ENCODE results near the gene CDK8.
"Not testable (repeated sequence)": the region's sequence is repeated elsewhere in the genome, so short reads cannot be mapped to it uniquely, and the experiment has no call there.

CDK8 gene

DNA sequence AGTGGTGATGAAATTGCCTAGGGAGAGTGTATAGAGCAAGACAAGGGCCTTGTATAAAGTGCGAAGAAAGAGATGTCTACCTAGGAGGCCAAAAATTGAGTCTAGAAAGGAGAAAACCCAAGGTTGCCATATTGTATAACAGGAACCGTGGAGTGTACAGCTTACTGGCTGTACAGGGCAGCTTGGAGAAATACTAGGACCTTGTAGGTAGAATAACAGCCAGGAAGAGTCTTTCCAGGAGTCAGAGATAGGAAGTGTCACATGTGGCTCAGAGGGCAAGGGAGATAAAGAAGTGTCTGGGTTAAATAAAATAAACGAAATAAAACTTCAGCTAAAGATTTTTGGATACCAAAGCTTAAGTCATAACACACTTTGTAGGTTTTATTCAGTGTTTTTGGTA lies 12.4 kb downstream of the CDK8 start:
- no peak for TF ChIP-seq POLR2A (IDR thresholded peaks at IDR 0.05; ENCODE audit: low read depth, low read length)
- no peak for DNase-seq (ENCODE audit: insufficient read length, low spot score)
- FAIRE-seq = no peak

DNA sequence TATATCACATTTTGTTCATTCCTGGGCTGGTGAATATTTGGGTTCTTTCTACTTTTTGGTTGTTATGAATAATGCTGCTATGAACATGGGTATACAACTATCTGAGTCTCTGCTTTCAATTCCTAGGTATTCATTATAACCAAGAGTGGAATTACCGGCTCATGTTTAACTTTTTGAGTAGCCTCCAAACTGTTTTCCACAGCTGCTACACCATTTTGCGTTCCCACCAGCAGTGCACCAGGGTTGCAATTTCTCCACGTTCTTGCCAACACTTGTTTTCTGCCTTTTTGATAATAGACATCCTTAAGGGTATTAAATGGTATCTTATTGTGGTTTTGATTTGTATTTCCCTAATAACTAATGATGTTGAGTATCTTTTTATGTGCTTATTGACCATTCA lies 16.8 kb downstream of the CDK8 start:
- DNase-seq (ENCODE audit: insufficient read length, low spot score) = no peak
- TF ChIP-seq POLR2A (IDR thresholded peaks at IDR 0.05; ENCODE audit: low read depth, low read length) = no peak
- no peak for FAIRE-seq

DNA sequence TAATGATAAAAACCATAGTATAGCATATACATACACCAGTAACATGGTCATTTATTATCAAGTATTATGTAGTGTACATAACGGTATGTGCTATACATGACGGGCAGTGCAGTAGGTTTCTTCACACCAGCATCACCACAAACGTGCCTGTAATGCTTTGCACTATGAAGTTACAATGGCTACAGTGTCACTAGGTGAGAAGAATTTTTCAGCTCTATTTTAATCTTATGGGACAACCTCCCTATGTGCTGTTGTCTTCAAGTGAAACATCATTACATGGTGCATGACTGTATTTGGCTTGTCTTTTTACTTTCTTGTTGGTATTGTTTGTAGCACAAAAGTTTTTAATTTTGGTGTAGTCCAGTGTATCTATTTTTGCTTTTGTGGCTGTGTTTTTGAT lies 18.7 kb downstream of the CDK8 start:
- DNase-seq (ENCODE audit: insufficient read length, low spot score) = no peak
- TF ChIP-seq POLR2A (IDR thresholded peaks at IDR 0.05; ENCODE audit: low read depth, low read length) = no peak
- no peak for FAIRE-seq

DNA sequence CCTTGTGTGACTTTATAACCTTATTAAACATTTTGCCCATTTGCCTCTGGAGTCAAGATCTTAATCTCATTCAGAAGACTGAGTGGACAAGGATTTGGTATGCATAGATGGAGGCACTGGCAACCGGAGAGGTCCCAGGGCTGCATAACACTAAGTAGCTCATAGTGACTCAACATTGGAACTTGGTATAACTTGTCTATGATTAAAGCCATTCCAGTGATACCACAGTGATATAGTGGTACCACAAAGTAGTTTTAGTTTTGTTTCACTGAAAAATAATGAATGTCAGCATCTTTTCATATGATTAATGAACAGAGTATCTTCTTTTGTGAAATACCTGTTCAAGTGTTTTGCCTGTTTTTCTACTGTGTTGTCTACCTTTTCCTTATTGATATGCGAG lies 26.4 kb downstream of the CDK8 start:
- FAIRE-seq = peak; percentile 11
- TF ChIP-seq POLR2A (IDR thresholded peaks at IDR 0.05; ENCODE audit: low read depth, low read length) = no peak
- no peak for DNase-seq (ENCODE audit: insufficient read length, low spot score)

DNA sequence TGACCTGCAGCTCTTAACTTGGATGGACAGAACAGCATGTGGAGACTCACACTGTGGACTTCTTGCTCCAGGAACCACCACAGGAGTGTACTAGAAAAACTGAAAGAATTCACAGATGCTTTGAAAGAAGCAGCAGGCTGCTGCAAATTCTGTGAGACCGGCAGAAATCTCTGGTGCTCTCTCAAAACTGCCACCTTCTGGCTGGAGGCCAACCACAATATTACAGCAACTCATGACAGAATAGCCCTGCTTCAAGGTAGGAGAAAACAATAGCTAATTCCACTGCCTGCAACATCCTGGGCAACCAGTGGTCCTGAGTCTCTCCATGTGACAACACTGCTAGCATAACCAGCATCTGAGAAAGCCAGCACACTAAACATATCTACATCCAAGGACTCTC lies 26.9 kb downstream of the CDK8 start:
- FAIRE-seq (no peak), DNase-seq (ENCODE audit: insufficient read length, low spot score) (no peak)
- TF ChIP-seq POLR2A (IDR thresholded peaks at IDR 0.05; ENCODE audit: low read depth, low read length) = no peak

DNA sequence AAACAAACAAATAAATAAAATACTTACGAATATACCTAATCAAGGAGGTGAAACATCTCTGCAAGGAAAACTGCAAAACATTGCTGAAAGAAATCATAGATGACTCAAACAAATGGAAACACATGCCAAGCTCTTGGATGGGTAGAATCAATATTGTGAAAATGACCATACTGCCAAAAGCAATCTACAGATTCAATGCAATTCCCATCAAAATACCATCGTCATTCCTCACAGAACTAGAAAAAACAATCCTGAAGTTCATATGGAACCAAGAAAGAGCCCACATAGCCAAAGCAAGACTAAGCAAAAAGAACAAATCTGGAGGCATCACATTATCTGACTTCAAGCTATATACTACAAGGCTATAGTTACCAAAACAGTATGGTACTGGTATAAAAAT lies 32.0 kb downstream of the CDK8 start:
- DNase-seq (ENCODE audit: insufficient read length, low spot score); FAIRE-seq: not testable (repeated sequence)

DNA sequence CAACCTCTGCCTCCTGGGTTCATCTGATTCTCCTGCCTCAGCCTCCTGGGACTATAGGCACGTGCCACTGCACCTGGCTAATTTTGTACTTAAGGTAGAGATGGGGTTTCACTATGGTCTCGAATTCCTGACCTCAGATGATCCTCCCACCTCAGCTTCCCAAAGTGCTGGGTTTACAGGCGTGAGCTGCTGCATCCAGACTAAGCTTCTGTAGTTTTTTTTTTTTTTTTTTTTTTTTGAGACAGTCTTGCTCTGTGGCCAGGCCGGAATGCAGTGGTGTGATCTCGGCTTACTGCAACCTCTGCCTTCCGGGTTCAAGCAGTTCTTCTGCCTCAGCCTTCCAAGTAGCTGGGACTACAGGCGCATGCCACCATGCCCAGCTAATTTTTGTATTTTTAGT lies 34.9 kb downstream of the CDK8 start:
- not testable (repeated sequence) for FAIRE-seq; DNase-seq (ENCODE audit: insufficient read length, low spot score)

DNA sequence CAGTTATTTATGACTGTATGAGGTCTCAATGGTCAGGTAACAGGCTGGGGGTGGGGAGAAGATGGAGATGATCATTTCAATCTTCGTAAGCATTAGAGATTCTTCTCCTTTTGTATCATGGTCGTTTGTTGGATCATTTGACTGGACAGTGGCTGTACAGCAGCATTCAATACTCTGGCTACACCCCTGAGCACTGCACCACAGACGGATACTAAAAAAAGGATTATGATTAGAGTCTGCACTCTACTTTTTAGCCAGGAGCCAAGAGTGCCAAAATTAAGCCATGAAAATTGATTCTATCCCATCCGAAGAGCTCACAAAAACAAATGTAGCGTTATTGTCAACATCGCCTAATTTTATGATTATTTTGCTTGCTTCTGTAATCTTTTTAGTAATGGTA lies 41.9 kb downstream of the CDK8 start:
- FAIRE-seq (no peak), DNase-seq (ENCODE audit: insufficient read length, low spot score) (no peak)
- TF ChIP-seq POLR2A (IDR thresholded peaks at IDR 0.05; ENCODE audit: low read depth, low read length) = no peak

DNA sequence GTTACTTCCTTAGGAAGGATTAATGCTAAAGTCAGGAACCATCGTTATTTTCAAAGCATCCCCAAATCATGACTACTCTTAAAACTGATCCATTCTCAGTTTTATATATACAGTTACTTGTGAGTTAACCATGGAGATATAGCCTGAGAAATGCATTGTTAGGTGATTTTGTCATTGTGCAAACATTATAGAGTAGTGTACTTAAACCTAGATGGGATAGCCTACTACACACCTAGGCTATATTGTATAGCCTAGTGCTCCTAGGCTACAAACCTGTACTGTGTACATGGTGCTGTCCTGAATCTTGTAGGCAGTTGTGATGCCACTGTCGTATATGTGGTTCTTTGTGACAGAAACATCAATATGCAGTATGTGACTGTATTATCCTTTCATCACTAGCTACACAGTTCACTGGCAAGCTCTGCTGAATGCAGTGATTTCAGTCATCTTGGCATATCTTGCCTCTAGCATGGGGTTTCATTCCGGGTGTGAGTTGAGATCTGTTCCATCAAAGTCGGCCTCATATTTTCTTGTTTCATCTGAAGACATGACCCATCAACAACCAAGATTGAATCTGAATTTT lies 45.3 kb downstream of the CDK8 start:
- FAIRE-seq (no peak), DNase-seq (ENCODE audit: insufficient read length, low spot score) (no peak)
- no peak for TF ChIP-seq POLR2A (IDR thresholded peaks at IDR 0.05; ENCODE audit: low read depth, low read length)

DNA sequence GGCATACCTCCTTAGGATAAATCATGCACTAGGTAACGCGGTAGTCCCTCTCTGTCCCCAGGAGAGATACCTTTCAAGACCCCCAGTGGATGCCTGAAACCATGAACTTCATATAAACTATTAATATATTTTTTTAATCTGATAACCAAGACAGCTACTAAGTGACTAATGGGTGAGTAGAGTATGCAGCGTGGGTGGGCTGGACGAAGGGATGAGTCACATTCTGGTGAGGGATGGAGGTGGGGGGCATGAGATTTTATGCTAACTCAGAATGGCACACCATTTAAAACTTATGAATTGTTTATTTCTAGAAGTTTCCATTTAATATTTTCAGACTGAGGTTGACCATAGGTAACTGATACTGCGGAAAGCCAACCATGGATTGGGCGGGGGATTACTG lies 46.2 kb downstream of the CDK8 start:
- TF ChIP-seq POLR2A (IDR thresholded peaks at IDR 0.05; ENCODE audit: low read depth, low read length) = no peak
- no peak for DNase-seq (ENCODE audit: insufficient read length, low spot score)
- no peak for FAIRE-seq

DNA sequence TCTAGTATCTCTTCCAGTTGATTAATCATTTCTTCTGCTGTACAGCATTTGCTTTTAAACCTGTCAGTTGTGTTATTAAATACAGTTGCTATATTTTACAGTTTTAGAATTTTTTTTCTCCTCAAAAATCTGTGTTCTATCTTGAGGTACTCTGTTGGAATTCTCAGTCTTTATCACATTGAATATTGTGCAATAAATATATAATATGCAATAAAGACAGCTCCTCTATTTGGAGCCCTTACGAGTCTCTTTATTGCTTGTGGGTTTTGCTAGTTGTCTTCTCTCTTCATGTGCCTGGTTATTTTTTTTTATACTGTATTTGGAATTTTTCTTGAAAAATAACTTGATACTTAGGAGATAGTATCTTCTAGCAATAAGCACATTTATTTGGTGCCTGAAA lies 51.7 kb downstream of the CDK8 start:
- DNase-seq (ENCODE audit: insufficient read length, low spot score) = no peak
- no peak for TF ChIP-seq POLR2A (IDR thresholded peaks at IDR 0.05; ENCODE audit: low read depth, low read length)
- FAIRE-seq = no peak

DNA sequence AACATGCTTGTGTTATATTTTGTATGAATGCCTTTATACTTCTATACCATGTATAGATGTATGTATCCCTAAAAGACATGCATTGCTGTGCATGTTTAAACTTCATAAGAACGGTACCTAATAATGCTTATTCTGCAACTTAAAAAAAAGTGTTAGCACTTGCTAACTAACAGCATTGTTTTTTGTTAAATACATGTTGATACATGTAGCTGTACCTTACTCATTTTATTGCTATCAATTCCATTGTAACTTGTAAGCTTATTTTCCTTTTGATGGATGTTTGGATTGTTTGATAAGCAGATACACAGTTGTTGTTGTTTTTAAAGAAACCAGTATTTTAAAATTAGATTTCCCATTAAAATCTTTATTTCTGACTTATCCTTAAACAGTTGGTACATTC lies 53.8 kb downstream of the CDK8 start:
- no peak for FAIRE-seq
- TF ChIP-seq POLR2A (IDR thresholded peaks at IDR 0.05; ENCODE audit: low read depth, low read length) = no peak
- DNase-seq (ENCODE audit: insufficient read length, low spot score) = no peak

DNA sequence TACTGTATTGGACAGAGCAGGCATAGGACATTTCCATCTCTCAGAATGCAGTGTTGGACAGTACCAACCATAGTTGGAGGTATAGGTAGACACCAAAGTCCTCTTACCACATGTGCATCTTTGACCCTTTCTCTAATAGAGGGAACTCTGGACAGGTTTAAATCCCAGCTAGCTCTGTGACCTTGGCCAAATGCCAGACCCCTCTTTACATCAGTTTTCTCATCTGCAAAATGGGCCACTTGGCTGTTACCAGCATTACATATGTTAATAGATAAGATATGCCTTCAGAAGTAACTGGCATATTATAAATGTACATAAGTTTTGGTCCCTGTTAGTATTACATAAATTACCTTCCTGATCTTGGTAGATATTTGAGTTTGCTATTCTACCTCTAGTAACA lies 54.3 kb downstream of the CDK8 start:
- no peak for FAIRE-seq
- DNase-seq (ENCODE audit: insufficient read length, low spot score) = no peak
- no peak for TF ChIP-seq POLR2A (IDR thresholded peaks at IDR 0.05; ENCODE audit: low read depth, low read length)

DNA sequence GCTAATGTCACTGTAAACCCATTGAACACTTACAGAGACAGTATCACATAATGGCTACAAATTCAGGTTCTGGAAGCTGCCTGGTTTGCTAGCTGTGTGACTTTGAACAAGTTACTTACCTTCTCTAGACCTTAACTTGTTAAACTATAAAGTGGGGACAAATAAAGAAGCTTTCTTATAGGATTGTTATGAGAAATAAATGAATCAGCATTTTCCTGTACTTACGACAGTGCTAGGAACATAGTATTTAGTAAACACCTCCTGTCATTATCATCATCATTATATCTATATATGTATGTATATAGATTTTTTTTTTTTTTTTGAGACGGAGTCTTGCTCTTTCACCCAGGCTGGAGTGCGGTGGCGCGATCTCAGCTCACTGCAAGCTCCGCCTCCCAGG lies 54.9 kb downstream of the CDK8 start:
- DNase-seq (ENCODE audit: insufficient read length, low spot score) = no peak
- TF ChIP-seq POLR2A (IDR thresholded peaks at IDR 0.05; ENCODE audit: low read depth, low read length) = no peak
- no peak for FAIRE-seq

DNA sequence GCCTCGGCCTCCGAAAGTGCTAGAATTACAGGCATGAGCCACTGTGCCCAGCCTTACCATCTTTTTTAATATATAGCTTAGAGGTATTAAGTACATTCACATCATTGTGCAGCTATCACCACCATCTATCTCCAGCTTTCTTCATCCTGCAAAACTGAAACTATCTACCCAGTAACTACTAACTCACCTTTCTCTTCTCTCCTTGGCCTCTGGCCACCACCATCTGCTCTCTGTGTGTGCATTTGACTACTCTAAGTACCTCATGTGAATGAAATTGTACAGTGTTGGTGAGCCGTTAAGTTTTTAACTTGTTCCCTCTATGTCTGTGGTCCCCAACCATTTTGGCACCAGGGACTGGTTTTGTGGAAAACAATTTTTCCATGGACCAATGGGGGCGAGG lies 56.1 kb downstream of the CDK8 start:
- TF ChIP-seq POLR2A (IDR thresholded peaks at IDR 0.05; ENCODE audit: low read depth, low read length) = no peak
- DNase-seq (ENCODE audit: insufficient read length, low spot score) (no peak), FAIRE-seq (no peak)

DNA sequence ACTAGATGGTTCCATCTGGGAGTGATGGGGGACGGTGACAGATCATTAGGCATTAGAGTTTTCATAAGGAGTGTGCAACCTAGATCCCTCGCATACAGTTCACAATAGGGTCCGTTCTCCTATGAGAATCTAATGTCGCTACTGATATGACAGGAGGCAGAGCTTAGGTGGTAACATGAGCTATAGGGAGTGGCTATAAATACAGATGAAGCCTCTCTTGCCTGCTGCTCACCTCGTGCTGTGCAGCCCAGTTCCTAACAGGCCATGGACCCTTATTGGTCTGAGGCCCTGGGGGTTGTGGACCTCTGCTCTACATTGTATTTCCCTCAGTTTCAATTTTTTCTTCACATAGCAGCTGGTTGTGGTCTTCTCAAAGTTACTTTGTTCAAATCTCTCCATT lies 56.5 kb downstream of the CDK8 start:
- TF ChIP-seq POLR2A (IDR thresholded peaks at IDR 0.05; ENCODE audit: low read depth, low read length) = no peak
- no peak for FAIRE-seq
- DNase-seq (ENCODE audit: insufficient read length, low spot score) = no peak

DNA sequence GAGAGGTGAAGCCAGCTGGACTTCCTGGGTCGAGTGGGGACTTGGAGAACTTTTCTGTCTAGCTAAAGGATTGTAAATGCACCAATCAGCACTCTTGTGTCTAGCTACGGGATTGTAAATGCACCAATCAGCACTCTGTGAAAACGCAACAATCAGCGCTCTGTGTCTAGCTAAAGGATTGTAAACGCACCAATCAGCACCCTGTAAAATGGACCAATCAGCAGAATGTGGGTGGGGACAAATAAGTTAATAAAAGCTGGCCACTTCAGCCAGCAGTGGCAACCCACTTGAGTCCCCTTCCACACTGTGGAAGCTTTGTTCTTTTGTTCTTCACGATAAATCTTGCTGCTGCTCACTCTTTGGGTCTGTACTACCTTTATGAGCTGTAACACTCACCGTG lies 58.1 kb downstream of the CDK8 start:
- not testable (repeated sequence) for DNase-seq (ENCODE audit: insufficient read length, low spot score); FAIRE-seq

DNA sequence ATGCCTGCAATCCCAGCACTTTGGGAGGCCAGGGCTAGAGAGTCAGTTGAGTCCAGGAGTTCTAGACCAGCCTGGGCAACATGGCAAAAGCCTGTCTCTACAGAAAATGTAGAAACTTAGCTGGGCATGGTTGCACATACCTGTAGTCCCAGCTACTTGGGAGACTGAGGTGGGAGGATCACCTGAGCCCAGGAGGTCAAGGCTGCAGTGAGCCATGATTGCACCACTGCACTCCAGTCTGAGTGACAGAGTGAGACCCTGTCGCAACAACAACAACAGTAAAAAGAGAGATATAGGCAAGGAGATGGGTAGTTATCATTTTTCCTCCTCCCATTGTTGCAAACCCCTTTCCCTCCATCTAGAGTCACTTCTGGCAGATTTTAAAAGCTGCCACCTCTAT lies 62.2 kb downstream of the CDK8 start:
- not testable (repeated sequence) for FAIRE-seq; DNase-seq (ENCODE audit: insufficient read length, low spot score)

Data from H54 (cell line).